HCT116 (cell line): ENCODE data around the gene PLEKHG3. TPM values are rescaled to one million over a fixed set of nuclear protein-coding genes. Genes with fewer than 3 reads are reported as not detected.

Experiments used
- ATAC-seq: fragments of 200-7000 bp; cut with Tn5 transposase; 2 replicates; pipeline ENCODE4 v1.9.1; 2020; ENCODE audit warnings: mild to moderate bottlenecking, moderate library complexity
- BruUV-seq: library from RNA; stranded (reverse); fragments of 400-500 nt; replicated peaks from 2 replicates; lab custom pipeline; 2021; lab: Mats Ljungman, UMichigan
- CTCF ChIA-PET: fragments of 300-600 bp; sonication (Branson Sonifier 250); formaldehyde crosslinking; loops from one replicate; lab custom pipeline; 2021; ENCODE audit warnings: antibody characterized with exemption; lab: Charles Lee
- POLR2A ChIA-PET: fragments of 300-600, 350-600 bp; sonication (Branson Sonifier 250); formaldehyde crosslinking; loops from one replicate; lab custom pipeline; 2021; ENCODE audit warnings: antibody characterized with exemption; lab: Charles Lee
- RAD21 ChIA-PET, 2 experiments: fragments of 300-600 bp; sonication (Branson Sonifier 250); formaldehyde crosslinking; loops; one replicate each; lab custom pipeline; 2023; ENCODE audit warnings: low total read pairs in 2 of 2; ENCODE audit not compliant: uncharacterized antibody in 2 of 2, unreplicated experiment in 2 of 2, low non-redundant PET in 1 of 2; lab: Charles Lee
- DNase-seq: peaks from one replicate; pipeline ENCODE4 v3.0.0-alpha.2; 2010; ENCODE audit warnings: low read depth, low spot score
- H2AFZ ChIP-seq: fragments of 200-600 bp; shearing (Covaris generic), sonication (generic); 2 replicates; pipeline ENCODE4 v1.6.1; 2017; ENCODE audit warnings: low read depth, mixed run types, mixed read lengths, antibody characterized with exemption, low read length; ENCODE audit not compliant: poor library complexity, severe bottlenecking
- H3K27ac ChIP-seq: 2 replicates; pipeline ENCODE4 v1.5.1; 2012; ENCODE audit warnings: low read depth, low read length
- H3K27me3 ChIP-seq: fragments of 200-600 bp; sonication (generic); 2 replicates; pipeline ENCODE4 v1.6.1; 2016; ENCODE audit warnings: mixed run types, low read length, mixed read lengths; ENCODE audit not compliant: insufficient read depth
- H3K36me3 ChIP-seq, 2 experiments: fragments of 200-500 bp in 1 of 2; fragments of 200-600 bp in 1 of 2; sonication (Bioruptor generic) in 1 of 2; sonication (generic) in 1 of 2; 2 replicates each; pipeline versions ENCODE4 v1.5.1 to v1.6.1; 2014 to 2016; ENCODE audit warnings: low read length in 2 of 2, inconsistent platforms in 1 of 2, mixed read lengths in 1 of 2, mixed run types in 1 of 2; ENCODE audit not compliant: insufficient read depth in 2 of 2, control insufficient read depth in 1 of 2
- H3K4me1 ChIP-seq, 2 experiments: fragments of 200-600 bp in 1 of 2; sonication (generic) in 1 of 2; 2 replicates each; pipeline versions ENCODE4 v1.5.1 to v1.6.1; 2012 to 2017; ENCODE audit warnings: low read length in 2 of 2, inconsistent platforms in 1 of 2, mild to moderate bottlenecking in 1 of 2, mixed read lengths in 1 of 2, mixed run types in 1 of 2, moderate library complexity in 1 of 2; ENCODE audit not compliant: insufficient read depth in 2 of 2, control insufficient read depth in 1 of 2
- H3K4me2 ChIP-seq: fragments of 200-600 bp; sonication (generic); 2 replicates; pipeline ENCODE4 v1.6.1; 2017; ENCODE audit warnings: mixed run types, low read length, mixed read lengths
- H3K4me3 ChIP-seq, 2 experiments: fragments of 200-600 bp in 1 of 2; sonication (generic) in 1 of 2; replicated peaks in 1 of 2; 2 replicates each; pipeline ENCODE4 v1.5.1; 2011 to 2016; ENCODE audit warnings: low read length in 2 of 2, control low read depth in 1 of 2, low read depth in 1 of 2, mild to moderate bottlenecking in 1 of 2, mixed read lengths in 1 of 2, mixed run types in 1 of 2
- H3K79me2 ChIP-seq: fragments of 200-600 bp; sonication (generic); 2 replicates; pipeline ENCODE4 v1.6.1; 2017; ENCODE audit warnings: mild to moderate bottlenecking, mixed run types, low read length, moderate library complexity, mixed read lengths; ENCODE audit not compliant: insufficient read depth
- H3K9ac ChIP-seq: fragments of 200-600 bp; sonication (generic); 2 replicates; pipeline ENCODE4 v1.6.1; 2016; ENCODE audit warnings: low read length, mixed read lengths
- H3K9me2 ChIP-seq: fragments of 200-600 bp; sonication (generic), shearing (Covaris generic); 2 replicates; pipeline ENCODE4 v1.6.1; 2017; ENCODE audit warnings: mixed run types, mild to moderate bottlenecking, moderate library complexity; ENCODE audit not compliant: insufficient read depth
- H3K9me3 ChIP-seq, 2 experiments: fragments of 200-500 bp in 1 of 2; fragments of 200-600 bp in 1 of 2; sonication (Bioruptor generic) in 1 of 2; sonication (generic) in 1 of 2; 2 replicates each; pipeline ENCODE4 v1.6.1; 2014 to 2017; ENCODE audit warnings: low read length in 2 of 2, mixed read lengths in 2 of 2, inconsistent platforms in 1 of 2, low read depth in 1 of 2, mild to moderate bottlenecking in 1 of 2, mixed run types in 1 of 2, moderate library complexity in 1 of 2; ENCODE audit not compliant: control insufficient read depth in 1 of 2, insufficient read depth in 1 of 2
- H4K20me1 ChIP-seq: fragments of 200-600 bp; sonication (generic), shearing (Covaris generic); 2 replicates; pipeline ENCODE4 v1.6.1; 2017; ENCODE audit warnings: mixed run types, mild to moderate bottlenecking, moderate library complexity; ENCODE audit not compliant: insufficient read depth
- CEBPB ChIP-seq: IDR thresholded peaks from 2 replicates; pipeline ENCODE4 v1.6.1; 2012; ENCODE audit warnings: low read depth
- EGR1 ChIP-seq: IDR thresholded peaks from 2 replicates; pipeline ENCODE4 v1.6.1; 2012; ENCODE audit warnings: low read depth
- ELF1 ChIP-seq: IDR thresholded peaks from 2 replicates; pipeline ENCODE4 v1.6.1; 2012; ENCODE audit warnings: low read depth, borderline replicate concordance
- EZH2 ChIP-seq: fragments of 200-600 bp; sonication (generic); IDR thresholded peaks from 2 replicates; pipeline ENCODE4 v1.6.1; 2017; ENCODE audit warnings: antibody characterized with exemption, mixed run types
- EZH2phosphoT487 ChIP-seq: fragments of 200-600 bp; IDR thresholded peaks from 2 replicates; pipeline ENCODE4 v1.6.1; 2018; ENCODE audit warnings: antibody characterized with exemption, borderline replicate concordance
- POLR2A ChIP-seq: IDR thresholded peaks from 2 replicates; pipeline ENCODE4 v1.7.0; 2011; ENCODE audit warnings: borderline replicate concordance; ENCODE audit not compliant: insufficient read depth, insufficient read length; ENCODE audit errors: extremely low read depth
- RAD21 ChIP-seq: IDR thresholded peaks from 2 replicates; pipeline ENCODE4 v1.6.1; 2012; ENCODE audit warnings: low read depth, mild to moderate bottlenecking
- SIN3A ChIP-seq: IDR thresholded peaks from 2 replicates; pipeline ENCODE4 v1.6.1; 2012; ENCODE audit warnings: low read depth
- SP1 ChIP-seq: IDR thresholded peaks from 2 replicates; pipeline ENCODE4 v1.6.1; 2012; ENCODE audit warnings: low read depth
- SRF ChIP-seq: IDR thresholded peaks from 2 replicates; pipeline ENCODE4 v1.6.1; 2012; ENCODE audit warnings: low read depth
- TCF7L2 ChIP-seq: IDR thresholded peaks from 2 replicates; pipeline ENCODE4 v1.7.0; 2011; ENCODE audit warnings: borderline replicate concordance, inconsistent platforms; ENCODE audit not compliant: insufficient read depth, insufficient read length; ENCODE audit errors: extremely low read depth
- ZFX ChIP-seq: fragments of 450-650 bp; IDR thresholded peaks from 2 replicates; pipeline ENCODE4 v1.6.1; 2017
- ZNF274 ChIP-seq: fragments of 200-500 bp; sonication (Bioruptor generic); IDR thresholded peaks from 2 replicates; pipeline ENCODE4 v1.6.1; 2014; ENCODE audit warnings: mild to moderate bottlenecking, low read depth, low read length, inconsistent platforms
- intact Hi-C: fragments of 100-400 bp; cut with micrococcal nuclease; formaldehyde crosslinking; loops from 2 replicates; pipeline ENCODE4 v1.10.0; 2022
- total RNA-seq: library from RNA; stranded (reverse); gene quantifications from one replicate; pipeline ENCODE4 v1.2.1, GENCODE V29; 2021; ENCODE audit not compliant: unreplicated experiment
- TF ChIP-seq, protein P1 (sequence below): IDR thresholded peaks from 2 replicates; pipeline ENCODE4 v1.6.1; 2012
- TF ChIP-seq, protein P2 (sequence below): IDR thresholded peaks from 2 replicates; pipeline ENCODE4 v1.6.1; 2012; ENCODE audit warnings: low read depth

Gene PLEKHG3
- total RNA-seq, 1 experiment from 2014 or later, result 55.6 TPM

DNA sequence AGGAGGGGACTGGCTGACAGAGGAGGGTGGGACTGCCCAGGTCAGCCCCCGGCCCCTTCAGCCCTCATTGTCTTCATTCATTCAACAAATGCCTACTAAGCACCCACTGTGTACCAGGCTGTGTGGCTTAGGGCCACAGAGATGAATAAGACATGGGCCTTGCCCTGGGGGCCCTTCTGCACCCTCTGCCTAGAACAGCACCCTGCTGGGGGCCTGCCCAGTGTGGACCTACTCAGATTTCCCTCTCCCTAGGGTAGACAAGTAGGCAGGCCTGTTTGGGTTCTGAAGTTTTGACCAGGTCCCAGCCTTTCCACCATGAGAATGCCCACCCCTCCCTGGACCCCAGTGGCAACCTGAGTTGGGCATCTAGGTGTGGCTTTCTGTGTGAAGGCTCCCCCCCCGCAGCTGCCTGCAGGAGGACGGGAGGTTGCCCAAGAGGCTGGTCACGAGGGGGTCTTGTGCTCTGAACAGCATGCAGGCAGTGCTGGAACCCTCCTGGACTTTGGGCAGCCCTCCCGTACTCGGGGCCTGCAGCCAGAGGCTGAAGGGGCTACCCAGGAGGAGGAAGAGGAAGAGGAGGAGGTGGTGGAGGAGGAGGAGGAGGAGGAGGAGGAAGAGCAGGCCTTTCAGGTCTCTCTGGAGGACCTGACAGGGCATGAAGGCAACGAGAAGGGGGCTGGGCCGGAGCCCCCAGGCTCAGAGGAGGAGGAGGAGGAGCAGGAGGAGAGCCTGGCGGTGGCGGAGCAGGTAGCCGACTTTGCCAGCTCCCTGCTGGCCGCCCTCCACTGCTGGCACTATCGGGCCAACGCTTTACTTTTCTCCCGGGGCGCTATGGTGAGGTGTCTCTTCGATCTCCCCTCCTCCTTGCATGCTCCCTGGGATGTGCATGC, 33.4 kb downstream of the PLEKHG3 start:
- no peaks in the 10 kb centered on the region for H4K20me1 ChIP-seq
- ChIA-PET RAD21 (no interaction called here), POLR2A (no interaction called here), CTCF (no interaction called here)
- ATAC-seq, result no peak
- H3K4me3 ChIP-seq, result no peak overlapping the region
- no peaks in the 10 kb centered on the region for H3K9me3 ChIP-seq
- H3K36me3 ChIP-seq, result peaks cover 19 to 34% of the 10 kb centered on the region in 2 experiments
- TF ChIP-seq EGR1 (no peak), SIN3A (no peak), POLR2A (no peak), SP1 (no peak), EZH2 (no peak), EZH2phosphoT487 (no peak), ELF1 (no peak), ZNF274 (no peak), CEBPB (no peak)
- TF ChIP-seq, protein P1, sequence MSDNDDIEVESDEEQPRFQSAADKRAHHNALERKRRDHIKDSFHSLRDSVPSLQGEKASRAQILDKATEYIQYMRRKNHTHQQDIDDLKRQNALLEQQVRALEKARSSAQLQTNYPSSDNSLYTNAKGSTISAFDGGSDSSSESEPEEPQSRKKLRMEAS, result no peak
- H3K9me2 ChIP-seq, result no peaks in the 10 kb centered on the region
- H3K79me2 ChIP-seq, result no peaks in the 10 kb centered on the region
- H3K4me1 ChIP-seq, result no peaks in the 10 kb centered on the region
- no peaks in the 10 kb centered on the region for H3K27me3 ChIP-seq
- no TSS peak for BruUV-seq
- no peak overlapping the region for H3K9ac ChIP-seq
- H2AFZ ChIP-seq, result no peak overlapping the region
- no peak overlapping the region for H3K4me2 ChIP-seq
- DNase-seq, result no peak
- intact Hi-C loops, result no loop called here
- no peak overlapping the region for H3K27ac ChIP-seq

DNA sequence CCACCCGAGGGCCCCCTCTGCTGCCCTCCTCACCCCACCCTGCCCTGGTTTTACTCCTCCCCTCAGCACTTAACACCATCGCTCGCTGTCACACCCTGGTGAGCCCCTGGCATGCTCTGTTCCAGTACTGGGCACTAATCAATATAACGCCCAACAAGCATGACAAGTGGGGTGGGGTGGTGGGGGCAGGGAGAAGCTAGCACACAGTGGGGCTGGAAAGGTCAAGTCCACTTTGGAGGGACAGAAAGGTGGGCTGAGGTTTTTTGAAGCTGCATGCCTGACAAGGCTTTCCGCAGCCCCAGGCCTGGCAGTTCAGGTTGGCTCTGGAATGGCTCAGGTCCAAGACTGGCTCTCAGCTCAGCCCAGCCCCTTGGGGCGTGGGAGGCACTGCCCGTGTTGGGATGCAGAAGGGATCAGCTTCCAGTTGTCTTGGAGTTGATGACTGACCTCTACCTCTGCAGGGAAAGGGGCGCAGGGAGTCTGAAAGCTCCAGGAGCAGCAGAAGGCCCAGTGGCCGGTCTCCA, 34.1 kb downstream of the PLEKHG3 start:
- no peaks in the 10 kb centered on the region for H3K9me3 ChIP-seq
- H3K36me3 ChIP-seq, result peaks cover 22 to 33% of the 10 kb centered on the region in 2 experiments
- no peak overlapping the region for H3K4me3 ChIP-seq
- H3K4me2 ChIP-seq, result no peak overlapping the region
- intact Hi-C loops, result no loop called here
- ChIA-PET CTCF (no interaction called here), POLR2A (no interaction called here), RAD21 (no interaction called here)
- no peak for DNase-seq
- no peaks in the 10 kb centered on the region for H3K4me1 ChIP-seq
- H3K79me2 ChIP-seq, result no peaks in the 10 kb centered on the region
- no peak for ATAC-seq
- no peaks in the 10 kb centered on the region for H4K20me1 ChIP-seq
- no peak overlapping the region for H3K27ac ChIP-seq
- no peak overlapping the region for H3K9ac ChIP-seq
- no TSS peak for BruUV-seq
- no peaks in the 10 kb centered on the region for H3K27me3 ChIP-seq
- TF ChIP-seq SIN3A (no peak), POLR2A (no peak), SRF (no peak), RAD21 (no peak), TCF7L2 (no peak), ZFX (no peak), CEBPB (no peak)
- TF ChIP-seq, protein P1, result no peak
- TF ChIP-seq, protein P2, sequence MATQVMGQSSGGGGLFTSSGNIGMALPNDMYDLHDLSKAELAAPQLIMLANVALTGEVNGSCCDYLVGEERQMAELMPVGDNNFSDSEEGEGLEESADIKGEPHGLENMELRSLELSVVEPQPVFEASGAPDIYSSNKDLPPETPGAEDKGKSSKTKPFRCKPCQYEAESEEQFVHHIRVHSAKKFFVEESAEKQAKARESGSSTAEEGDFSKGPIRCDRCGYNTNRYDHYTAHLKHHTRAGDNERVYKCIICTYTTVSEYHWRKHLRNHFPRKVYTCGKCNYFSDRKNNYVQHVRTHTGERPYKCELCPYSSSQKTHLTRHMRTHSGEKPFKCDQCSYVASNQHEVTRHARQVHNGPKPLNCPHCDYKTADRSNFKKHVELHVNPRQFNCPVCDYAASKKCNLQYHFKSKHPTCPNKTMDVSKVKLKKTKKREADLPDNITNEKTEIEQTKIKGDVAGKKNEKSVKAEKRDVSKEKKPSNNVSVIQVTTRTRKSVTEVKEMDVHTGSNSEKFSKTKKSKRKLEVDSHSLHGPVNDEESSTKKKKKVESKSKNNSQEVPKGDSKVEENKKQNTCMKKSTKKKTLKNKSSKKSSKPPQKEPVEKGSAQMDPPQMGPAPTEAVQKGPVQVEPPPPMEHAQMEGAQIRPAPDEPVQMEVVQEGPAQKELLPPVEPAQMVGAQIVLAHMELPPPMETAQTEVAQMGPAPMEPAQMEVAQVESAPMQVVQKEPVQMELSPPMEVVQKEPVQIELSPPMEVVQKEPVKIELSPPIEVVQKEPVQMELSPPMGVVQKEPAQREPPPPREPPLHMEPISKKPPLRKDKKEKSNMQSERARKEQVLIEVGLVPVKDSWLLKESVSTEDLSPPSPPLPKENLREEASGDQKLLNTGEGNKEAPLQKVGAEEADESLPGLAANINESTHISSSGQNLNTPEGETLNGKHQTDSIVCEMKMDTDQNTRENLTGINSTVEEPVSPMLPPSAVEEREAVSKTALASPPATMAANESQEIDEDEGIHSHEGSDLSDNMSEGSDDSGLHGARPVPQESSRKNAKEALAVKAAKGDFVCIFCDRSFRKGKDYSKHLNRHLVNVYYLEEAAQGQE, result no peak
- no peaks in the 10 kb centered on the region for H3K9me2 ChIP-seq
- no peak overlapping the region for H2AFZ ChIP-seq
